GM19397 (cell line): ENCODE results near the gene PXDC1.

Source experiments
- ATAC-seq: cut with Tn5 transposase; IDR thresholded peaks from one replicate; pipeline ENCODE4 v1.9.1; 2021; ENCODE audit warnings: mild to moderate bottlenecking, moderate library complexity; ENCODE audit not compliant: unreplicated experiment

The PXDC1 gene, protein sequence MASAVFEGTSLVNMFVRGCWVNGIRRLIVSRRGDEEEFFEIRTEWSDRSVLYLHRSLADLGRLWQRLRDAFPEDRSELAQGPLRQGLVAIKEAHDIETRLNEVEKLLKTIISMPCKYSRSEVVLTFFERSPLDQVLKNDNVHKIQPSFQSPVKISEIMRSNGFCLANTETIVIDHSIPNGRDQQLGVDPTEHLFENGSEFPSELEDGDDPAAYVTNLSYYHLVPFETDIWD

DNA sequence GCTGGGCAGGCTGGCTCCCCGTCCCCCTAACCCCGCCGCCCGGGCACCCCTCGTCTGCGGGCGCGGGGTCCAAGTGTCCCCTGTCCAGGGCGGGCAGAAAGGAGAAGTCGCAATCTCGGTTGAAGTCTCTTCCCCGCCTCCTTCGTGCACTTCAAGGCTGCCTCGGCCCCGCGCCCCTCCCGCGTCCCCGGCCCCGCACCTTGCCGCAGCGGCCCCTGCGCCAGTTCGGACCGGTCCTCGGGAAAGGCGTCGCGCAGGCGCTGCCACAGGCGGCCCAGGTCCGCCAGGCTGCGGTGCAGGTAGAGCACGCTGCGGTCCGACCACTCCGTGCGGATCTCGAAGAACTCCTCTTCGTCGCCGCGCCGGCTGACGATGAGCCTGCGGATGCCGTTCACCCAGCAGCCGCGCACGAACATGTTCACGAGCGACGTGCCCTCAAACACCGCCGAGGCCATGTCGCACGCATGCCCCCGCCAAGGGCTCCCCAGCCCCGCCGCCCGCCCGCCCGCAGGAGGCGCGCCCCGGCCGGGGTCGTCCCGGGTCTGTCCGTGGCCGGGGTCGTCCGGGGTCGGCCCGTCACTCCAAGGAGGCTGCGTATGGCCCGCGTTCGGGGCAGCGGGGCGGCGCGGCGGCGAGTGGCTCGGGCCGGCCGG is at the start of gene PXDC1:
Gene PXDC1, minus strand, starts transcription at position 637 of the 653 bp plus-strand sequence. Its CDS starts 182 bp downstream, at position 455.
- ATAC-seq: peak; percentile 8

DNA sequence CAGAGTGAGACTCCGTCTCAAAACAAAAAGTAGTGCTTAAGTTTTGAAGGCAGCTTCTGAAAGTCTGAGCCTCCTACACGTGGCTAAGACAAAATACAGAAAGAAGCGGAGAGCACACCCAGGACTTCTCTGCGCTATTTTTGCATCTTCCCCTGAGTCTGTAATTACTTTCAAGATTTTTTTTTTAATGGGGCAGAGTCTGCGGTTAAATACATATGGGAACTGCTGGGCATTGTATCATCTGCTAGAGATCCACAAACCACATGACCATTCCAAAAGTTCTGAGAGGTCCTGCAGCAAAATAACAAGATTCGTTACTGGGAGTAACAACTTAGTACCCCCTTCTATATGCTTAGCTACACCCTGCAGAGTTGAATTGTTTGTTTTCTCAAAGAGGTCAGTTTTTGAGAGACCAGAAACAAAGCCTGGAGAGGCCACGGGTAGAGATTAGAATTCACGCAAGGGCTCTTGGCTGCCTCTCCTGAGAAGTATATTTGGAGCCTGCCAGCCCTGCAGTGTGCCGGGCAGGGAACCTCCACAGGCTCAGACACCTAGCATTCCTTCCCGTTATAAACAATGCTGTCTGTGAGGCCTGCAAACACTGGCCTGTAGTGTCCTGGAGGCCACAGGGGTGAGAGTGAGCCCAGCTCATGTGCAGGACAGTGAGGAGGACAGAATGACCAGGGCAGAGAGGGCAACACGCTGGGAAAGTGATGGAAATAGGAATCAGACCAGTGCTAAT is 49.5 kb upstream of the PXDC1 start:
- no peak for ATAC-seq

DNA sequence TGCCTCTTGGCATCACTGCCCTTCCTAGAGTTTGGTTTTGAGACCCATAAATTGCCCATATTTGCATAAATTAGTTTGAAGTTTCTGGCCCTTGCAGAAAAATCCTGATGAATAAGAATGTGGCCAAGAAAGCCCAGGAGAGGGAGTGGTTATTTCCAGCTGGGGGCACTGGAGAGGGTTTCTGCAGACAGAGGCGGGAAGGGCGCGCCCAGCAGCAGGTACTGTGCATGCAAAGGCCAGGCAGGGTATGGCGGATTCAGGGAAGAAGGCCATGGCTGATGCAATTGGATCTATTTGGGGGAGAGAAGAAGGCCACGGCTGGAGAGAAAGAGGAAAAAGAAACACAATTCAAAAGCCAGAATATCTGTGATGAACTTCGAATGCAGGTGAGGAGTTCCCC is 48.2 kb upstream of the PXDC1 start:
- no peak for ATAC-seq

DNA sequence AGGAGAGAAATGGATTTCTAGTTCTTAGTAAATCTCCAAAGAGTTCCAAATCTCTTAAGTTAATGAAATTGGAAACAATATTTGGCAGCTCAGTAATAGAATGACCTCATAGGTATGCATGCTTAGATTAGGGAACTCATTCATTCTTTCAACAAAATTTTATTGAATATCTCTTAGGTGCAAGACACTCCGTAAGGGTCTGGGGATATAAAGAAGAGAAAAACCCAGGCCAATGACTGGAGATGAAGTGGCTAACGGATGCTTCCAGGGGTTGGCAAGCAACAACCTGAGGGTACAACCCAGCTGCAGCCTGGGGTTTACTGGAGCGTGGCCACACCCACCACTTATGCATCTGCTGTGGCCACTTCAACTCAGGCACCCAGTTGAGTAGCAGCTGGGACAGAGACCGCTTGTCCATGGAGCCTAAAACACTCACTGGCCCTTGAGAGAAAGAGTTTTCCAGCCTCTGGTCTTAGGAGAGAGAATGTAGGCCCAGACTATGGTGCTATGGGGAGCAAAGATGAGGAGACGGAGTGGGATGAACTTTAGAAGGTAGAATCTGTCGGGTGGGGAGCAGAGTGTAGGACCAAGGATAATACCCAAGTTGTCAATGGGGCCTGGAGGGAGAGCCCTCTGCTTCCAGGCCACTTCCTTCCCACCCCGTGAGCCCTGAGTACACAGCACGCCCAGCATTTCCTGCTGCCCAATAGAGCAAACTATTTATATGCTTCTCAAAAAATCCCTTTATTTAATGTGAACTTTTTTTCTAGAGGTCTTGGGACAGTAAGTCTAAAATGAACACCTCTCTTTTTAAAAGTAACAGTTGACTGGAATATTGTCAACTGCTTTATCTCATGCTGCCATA is 46.8 kb upstream of the PXDC1 start:
- no peak for ATAC-seq

DNA sequence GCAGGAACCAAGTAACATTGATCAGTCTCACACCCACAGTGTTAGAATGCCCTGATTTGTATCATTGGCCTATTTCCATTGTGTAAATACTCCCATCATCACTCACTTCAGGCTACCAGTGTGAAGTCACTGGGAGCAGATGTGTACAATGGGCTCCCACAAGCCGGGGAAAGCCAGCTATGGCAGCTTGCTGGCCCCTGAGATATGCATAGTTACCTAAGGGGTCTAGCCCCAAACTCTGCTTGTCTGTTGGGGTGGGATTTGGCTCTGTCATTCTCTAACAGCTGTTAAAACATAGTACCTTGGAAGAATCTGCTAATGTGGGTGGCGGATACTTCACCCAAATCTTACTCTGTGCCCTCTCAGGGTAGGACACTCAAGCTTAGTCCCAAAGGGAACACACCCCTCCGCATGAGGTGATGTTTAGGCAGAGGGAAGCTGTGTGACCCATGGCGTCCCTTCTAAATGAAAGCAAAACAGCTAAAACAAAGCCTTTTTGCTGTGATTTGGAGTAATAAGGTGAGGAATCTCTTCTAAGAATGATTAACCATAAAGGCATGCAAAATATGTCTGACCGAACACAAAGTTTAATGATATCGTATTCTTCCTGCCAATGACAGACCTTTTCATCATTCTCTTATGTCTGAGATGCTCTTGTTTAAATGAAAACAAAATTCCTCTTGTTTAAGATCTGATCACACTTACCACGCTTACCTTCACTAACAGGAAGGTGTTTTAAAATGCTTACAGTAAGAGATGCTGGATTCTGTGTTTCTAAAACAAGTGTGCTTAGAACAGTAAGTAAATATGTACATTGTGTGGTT is 45.9 kb upstream of the PXDC1 start:
- no peak for ATAC-seq

DNA sequence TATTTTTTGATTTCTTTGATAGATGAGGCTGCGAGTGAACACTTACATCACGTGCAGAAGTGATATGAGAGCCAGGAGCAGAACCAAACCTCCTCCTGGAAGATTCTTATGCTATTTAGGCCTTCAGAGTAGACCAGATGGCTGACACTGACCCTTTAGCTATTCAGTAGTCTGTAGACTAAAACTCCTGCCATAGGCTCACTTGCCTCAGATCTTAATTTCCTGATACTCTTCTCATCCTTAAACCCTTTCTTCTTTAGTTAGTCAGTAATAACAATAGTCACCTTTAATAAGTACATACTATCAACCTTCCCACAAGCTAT is 45.2 kb upstream of the PXDC1 start:
- ATAC-seq: no peak

DNA sequence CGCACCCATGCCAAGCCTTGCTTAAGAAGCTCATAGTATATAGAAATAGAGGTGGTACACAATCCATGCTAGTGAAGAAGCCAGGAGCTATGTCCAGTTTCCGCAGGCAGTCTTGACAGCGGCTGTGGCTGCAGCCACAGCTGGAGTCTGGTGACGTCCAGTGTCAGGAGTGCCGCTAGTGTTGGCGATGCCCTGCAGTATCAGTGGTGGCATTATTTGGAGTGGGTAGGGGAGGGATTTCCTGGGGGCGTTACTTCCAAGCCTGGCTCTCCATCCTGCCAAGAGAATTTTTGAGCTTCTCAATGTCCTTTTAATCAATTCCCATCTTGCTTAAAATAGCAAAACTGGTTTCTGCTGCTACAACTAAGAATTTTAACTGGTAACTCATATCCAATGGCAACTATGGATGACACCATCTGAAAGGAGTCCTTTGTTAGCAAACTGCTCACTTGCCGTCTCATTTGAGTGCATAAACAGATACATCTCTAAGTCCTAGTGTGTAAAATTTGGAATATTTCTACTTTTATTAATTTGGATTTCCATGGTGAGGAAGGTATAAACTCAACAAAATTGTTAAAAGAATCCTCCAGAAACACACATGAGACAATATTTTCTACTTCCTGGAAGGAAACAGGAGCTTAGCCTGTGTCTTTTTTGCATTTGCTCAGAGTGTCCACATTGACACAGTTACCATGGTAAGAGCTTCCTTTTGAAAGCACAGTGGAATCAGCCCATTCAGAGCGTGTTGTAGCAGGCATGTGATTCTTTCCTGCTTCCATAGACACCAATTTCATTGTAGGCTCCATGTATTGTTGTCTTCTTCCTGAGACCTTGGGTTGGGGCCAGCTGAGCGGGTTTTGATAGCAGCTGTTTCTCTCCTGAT is 44.6 kb upstream of the PXDC1 start:
- ATAC-seq: no peak

DNA sequence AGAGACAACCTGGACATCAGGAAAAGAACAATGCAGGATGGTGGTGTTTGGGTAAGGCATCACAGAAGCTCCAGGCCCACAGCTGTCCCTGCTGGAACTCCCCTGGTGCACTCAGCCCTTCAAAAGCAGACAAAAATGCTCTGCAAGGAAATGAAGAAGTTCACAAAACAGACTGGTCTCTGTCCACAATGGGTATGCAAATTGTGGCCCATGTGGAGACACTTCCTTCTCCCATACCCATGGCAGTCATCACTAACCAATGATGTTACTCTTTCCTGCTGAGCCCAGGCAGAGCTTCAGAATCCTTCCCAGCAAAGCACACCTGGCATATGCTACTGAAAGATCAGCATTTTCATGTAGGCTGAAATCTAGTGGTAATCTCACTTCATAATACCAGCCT is 42.6 kb upstream of the PXDC1 start:
- ATAC-seq: peak; percentile 64

DNA sequence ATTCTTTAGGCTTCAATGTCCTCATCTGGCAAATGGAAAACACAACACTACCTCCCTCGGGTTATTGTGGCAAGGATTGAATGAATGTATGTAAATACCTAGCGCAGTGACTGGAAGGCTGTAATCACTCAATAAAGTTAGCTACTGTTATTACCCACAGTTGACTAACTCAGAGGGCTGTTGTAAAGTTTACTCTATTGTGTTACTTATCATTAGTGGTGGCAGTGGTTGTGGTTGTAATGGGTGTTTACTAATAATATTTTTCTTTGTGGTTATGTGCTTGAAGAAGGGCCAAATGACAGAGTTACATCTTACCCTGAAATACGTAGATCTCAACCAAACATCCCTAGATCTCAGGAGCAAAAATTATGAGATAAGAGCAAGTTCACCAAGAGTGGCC is 42.0 kb upstream of the PXDC1 start:
- no peak for ATAC-seq

DNA sequence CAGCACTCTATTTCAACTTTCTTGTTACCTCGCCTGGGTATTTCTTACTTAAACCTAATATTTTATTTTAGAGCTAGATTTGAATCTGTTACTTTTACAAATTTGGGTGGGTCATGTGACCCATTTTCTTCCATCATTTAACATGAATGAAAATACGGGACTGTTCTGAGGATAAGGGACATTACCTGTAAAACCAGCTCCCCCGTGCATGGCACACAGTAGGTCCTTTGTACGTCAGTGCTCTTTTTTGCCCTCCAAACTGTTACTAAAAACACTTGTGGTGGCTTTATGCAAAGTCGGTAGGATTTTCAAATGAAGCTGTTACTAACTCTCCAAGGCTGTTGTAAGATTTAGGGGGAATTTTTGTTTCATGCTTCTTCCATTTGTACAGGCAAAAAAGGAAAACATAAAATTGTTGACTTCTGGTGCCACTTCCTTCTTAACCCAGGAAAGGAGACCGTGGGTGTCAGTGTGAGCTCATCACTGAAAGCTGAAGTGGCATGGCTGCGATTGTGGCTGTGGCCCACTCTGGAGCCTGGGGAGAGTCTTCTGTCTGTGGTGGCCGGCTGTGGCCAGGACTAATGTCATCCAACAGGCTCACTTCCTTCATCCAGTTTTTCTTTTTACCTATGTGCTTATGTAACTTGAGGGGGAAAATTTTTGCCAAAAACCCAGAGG is 40.2 kb upstream of the PXDC1 start:
- ATAC-seq: no peak

DNA sequence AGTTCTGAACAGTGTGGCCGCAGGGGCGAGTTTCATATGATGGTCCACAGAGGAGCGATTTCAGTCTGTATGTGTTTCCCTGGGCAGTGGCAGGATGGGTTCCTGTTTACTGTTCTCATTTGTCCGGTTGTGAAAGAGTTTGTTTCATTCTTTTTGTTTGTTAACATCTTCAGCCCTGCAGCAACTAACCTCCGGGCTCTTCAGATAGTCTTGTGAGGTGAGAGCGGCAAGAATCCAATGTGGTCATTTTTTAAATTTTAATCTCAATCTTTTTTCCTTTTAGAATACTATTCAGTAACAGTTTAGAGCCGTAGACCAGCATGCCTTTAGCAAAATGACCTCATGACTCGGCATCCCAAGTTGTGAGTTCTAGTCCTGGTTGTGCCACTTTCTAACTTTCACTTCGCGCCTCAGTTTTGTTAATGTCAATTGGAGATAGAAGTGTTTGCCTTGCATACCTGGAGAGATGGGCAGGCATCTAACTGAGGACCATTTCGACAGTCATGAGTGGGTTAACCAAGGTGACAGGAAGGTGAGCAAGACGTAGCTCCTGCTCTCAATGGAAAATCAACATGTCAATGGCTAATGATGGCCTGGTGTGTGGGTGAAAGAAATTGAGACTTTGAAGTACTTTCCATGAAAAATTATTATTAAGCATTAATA is 38.5 kb upstream of the PXDC1 start:
- ATAC-seq: no peak

DNA sequence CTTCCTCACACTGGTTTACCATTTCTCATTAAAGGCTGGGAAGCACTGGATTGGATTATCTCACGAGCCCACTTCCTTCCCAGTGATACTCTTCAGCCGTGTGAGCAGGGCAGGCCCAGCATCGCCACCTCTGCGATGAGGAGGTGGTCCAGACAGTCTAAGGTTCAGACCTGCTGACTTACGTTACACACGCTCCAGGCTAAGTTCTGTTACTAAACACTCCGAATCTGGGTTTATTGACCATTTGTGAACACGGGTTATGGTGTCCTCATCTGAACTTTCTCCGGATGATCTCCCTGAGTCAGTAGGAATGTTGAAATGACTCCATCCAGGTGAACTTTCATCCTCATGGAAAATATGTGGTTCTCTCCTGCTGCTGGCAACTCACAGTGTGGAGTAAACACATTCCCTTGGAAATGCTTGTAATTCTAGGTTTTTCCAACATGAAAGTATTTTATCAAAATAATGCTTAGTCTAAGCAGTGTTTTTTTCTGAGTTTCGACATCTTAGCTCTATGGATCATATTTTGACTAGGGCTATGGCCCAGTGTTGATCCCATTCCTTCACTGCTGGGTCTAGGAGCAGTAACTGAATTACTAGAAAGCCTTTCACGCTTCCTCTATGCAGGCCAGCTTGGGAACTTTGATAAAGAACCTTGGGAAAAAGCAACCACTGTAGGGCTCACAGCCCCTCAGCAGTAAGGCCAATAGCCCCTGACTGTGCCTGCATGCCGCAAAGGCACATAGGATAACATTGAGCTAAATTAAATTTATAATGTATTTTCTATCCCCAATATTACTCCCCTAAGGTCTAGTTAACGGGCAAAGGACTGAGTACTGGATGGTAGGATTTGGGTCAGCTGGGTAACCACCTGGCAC is 37.7 kb upstream of the PXDC1 start:
- ATAC-seq: no peak

DNA sequence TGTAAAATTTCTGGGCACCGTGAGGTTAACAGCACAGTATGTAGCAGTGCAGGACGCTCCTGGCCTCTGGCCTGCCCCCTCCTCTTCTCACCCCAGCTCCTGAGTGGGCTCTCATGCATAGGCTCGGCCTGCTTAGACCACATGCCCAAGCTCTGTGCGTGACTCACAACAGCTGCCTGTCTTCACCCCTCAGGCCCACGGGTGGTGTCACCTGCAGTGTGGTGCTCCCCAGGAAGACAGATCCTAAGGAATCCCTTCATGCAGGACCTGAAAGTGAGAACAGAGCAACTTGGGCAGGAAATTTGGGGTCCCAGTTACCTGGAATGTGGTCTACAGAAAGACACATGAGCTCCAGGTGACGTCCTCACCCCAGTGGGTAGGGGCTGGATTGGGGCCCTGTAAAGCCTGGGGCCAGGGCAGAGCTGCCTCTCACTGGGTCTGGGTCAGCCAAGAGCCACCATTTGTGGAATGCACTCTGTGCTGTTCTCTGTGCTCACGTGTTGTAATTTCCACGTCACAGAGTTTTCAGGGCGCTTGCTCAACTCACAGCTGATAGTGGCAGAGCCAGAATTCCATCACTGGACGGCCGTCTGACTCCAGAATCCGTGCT is 37.0 kb upstream of the PXDC1 start:
- ATAC-seq: no peak

DNA sequence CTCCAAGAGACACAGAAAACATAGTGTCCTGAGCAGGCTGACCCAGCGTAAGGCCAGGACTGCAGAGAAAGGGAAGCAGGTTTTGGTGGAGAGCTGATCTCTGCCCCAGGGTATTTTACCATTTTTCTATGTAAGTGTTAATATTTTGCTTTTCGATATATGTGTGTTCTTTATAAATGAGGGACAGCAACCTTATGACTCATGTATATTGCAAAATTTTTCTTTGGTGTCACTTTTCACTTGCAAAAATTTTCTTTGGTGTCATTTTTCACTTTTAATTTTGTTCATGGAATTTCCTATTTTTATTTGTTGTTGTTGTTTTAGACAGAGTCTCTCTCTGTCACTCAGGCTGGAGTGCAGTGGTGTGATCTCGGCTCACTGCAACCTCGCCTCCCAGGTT is 34.6 kb upstream of the PXDC1 start:
- ATAC-seq: no peak

DNA sequence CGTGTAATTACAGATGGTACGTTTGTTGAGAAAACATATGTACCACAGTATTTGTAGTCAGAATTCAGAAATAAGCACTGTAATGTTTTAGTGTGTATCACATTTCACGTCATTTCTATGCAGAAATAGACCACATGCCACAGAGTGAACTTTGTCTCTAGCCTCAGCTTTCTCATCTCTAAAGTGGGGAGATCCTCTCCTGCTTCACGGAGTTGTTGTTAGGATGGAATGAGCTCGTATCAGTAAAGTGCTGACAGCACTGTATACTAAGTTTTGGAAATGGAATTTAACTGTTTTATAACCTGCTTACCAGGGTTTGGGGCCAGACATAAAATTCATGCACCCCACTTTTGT is 34.2 kb upstream of the PXDC1 start:
- ATAC-seq: no peak

DNA sequence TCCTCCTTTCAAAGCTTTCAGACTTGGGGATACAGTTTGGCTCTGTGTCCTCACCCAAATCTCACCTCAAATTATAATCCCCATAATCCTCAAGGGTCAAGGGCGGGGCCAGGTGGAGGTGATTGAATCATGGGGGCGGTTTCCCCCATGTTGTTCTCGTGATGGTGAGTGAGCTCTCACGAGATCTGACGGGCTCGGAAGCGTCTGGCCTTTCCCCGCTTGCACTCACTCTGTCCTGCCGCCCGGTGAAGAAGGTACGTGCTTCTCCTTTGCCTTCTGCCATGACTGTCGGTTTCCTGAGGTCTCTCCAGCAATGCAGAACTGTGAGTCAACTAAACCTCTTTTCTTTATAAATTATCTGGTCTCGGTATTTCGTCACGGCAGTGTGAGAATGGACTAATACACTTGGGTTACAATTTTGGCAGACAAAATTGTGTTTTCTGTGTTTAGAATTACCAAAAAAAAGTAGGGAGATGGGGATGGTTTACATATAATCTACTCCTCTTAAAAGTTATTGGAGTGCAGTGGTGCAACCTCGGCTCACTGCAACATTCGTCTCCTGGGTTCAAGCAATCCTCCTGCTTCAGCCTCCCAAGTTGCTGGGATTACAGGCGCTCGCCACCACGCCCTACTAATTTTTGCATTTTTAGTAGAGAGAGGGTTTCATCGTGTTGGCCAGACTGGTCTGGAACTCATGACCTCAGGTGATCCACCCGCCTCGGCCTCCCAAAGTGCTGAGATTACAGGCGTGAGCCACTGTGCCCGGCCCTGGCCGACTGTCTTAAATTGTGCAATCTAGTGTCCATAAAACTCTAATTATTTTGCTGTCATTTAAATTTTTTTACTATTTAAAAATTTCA is 33.6 kb upstream of the PXDC1 start:
- ATAC-seq: no peak
